ENCODE measurements around the gene PDLIM7.

The PDLIM7 gene

GRCh38 chr5:177496070-177496726 lies 1.2 kb downstream of the PDLIM7 start:
- H3K4me3 Mint-ChIP-seq: peak overlapping the region; percentile 72
- no peaks in the 10 kb centered on the region for H3K9me3 Mint-ChIP-seq
- no peak for DNase-seq
- peaks cover 36% of the 10 kb centered on the region for H3K4me1 Mint-ChIP-seq
- H3K36me3 Mint-ChIP-seq: peaks cover 8% of the 10 kb centered on the region
- no peak overlapping the region for H3K27ac Mint-ChIP-seq
- H3K27me3 Mint-ChIP-seq: peaks cover 32% of the 10 kb centered on the region
- CTCF ChIA-PET: interaction anchor here (0.7 to 7.6 kb wide), 4 partner anchors 11 to 107 kb away, joined by 3 to 114 read pairs (median 4); no protein-coding TSS in a partner anchor

- DNase-seq: no peak
- Mint-ChIP-seq H3K4me1 (peaks cover 36% of the 10 kb centered on the region), H3K27ac (no peak overlapping the region)
Observed at GRCh38 chr5:177495243-177496060, 2.0 kb downstream of the PDLIM7 start.

GRCh38 chr5:177494346-177495195 lies 2.8 kb downstream of the PDLIM7 start:
- Mint-ChIP-seq H3K36me3 (peaks cover 15% of the 10 kb centered on the region), H3K27me3 (peaks cover 22% of the 10 kb centered on the region), H3K27ac (peak overlapping the region; percentile 68), H3K9me3 (no peaks in the 10 kb centered on the region), H3K4me1 (peaks cover 36% of the 10 kb centered on the region), H3K4me3 (no peak overlapping the region)
- CTCF ChIA-PET: interaction anchor here (0.6 to 2.5 kb wide), 6 partner anchors 37 to 385 kb away, joined by 3 to 9 read pairs (median 4); no protein-coding TSS in a partner anchor
- DNase-seq: peak; percentile 37

More at GRCh38 chr5:177495243-177496060, 2.0 kb downstream of the PDLIM7 start:
- H3K4me3 Mint-ChIP-seq: peak overlapping the region; percentile 72
- H3K27me3 Mint-ChIP-seq: peaks cover 31% of the 10 kb centered on the region
- H3K36me3 Mint-ChIP-seq: peaks cover 12% of the 10 kb centered on the region
- CTCF ChIA-PET: interaction anchor here (1.0 to 1.4 kb wide), 4 partner anchors 91 to 177 kb away, joined by 3 to 4 read pairs (median 4); no protein-coding TSS in a partner anchor
- H3K9me3 Mint-ChIP-seq: no peaks in the 10 kb centered on the region

- CTCF ChIA-PET: interaction anchor here (0.6 to 2.5 kb wide), 5 partner anchors 12 to 385 kb away, joined by 3 to 9 read pairs (median 4); no protein-coding TSS in a partner anchor
- no peak for DNase-seq
- Mint-ChIP-seq H3K27ac (peak overlapping the region; percentile 68), H3K4me3 (no peak overlapping the region), H3K27me3 (peaks cover 15% of the 10 kb centered on the region), H3K36me3 (peaks cover 17% of the 10 kb centered on the region), H3K4me1 (peaks cover 36% of the 10 kb centered on the region), H3K9me3 (no peaks in the 10 kb centered on the region)
Observed at GRCh38 chr5:177493795-177494345, 3.5 kb downstream of the PDLIM7 start.

- H3K4me1 Mint-ChIP-seq: peaks cover 27% of the 10 kb centered on the region
Observed at GRCh38 chr5:177492841-177493240, 4.6 kb downstream of the PDLIM7 start.

GRCh38 chr5:177491983-177492746 lies 5.2 kb downstream of the PDLIM7 start:
- H3K4me3 Mint-ChIP-seq: no peak overlapping the region

More at GRCh38 chr5:177492841-177493240, 4.6 kb downstream of the PDLIM7 start:
- DNase-seq: no peak
- Mint-ChIP-seq H3K27ac (no peak overlapping the region), H3K9me3 (no peaks in the 10 kb centered on the region), H3K27me3 (peaks cover 4% of the 10 kb centered on the region), H3K36me3 (peaks cover 18% of the 10 kb centered on the region), H3K4me3 (no peak overlapping the region)
- CTCF ChIA-PET: interaction anchor here (0.8 to 2.5 kb wide), 8 partner anchors 8 to 102 kb away, joined by 3 to 9 read pairs (median 4); no protein-coding TSS in a partner anchor

GRCh38 chr5:177491429-177491945 lies 5.9 kb downstream of the PDLIM7 start:
- DNase-seq: peak; percentile 46
- CTCF ChIA-PET: interaction anchor here (1.5 to 1.8 kb wide), 2 partner anchors 9 to 13 kb away, joined by 5 to 6 read pairs; no protein-coding TSS in a partner anchor
- Mint-ChIP-seq H3K4me1 (peaks cover 25% of the 10 kb centered on the region), H3K4me3 (no peak overlapping the region), H3K9me3 (no peaks in the 10 kb centered on the region), H3K36me3 (peaks cover 21% of the 10 kb centered on the region), H3K27ac (no peak overlapping the region), H3K27me3 (no peaks in the 10 kb centered on the region)

More at GRCh38 chr5:177491983-177492746, 5.2 kb downstream of the PDLIM7 start:
- Mint-ChIP-seq H3K4me1 (peaks cover 25% of the 10 kb centered on the region), H3K36me3 (peaks cover 20% of the 10 kb centered on the region), H3K9me3 (no peaks in the 10 kb centered on the region), H3K27ac (no peak overlapping the region), H3K27me3 (no peaks in the 10 kb centered on the region)
- DNase-seq: no peak
- CTCF ChIA-PET: interaction anchor here (0.9 to 2.5 kb wide), 5 partner anchors 9 to 90 kb away, joined by 3 to 9 read pairs (median 5); no protein-coding TSS in a partner anchor

GRCh38 chr5:177490992-177491391 lies 6.4 kb downstream of the PDLIM7 start:
- Mint-ChIP-seq H3K4me1 (peaks cover 21% of the 10 kb centered on the region), H3K9me3 (no peaks in the 10 kb centered on the region), H3K27me3 (no peaks in the 10 kb centered on the region), H3K27ac (no peak overlapping the region), H3K36me3 (peaks cover 21% of the 10 kb centered on the region), H3K4me3 (no peak overlapping the region)
- CTCF ChIA-PET: interaction anchor here (1.8 kb wide), 1 partner anchor 13 kb away, joined by 6 read pairs; no protein-coding TSS in a partner anchor
- DNase-seq: no peak

GRCh38 chr5:177490311-177490991 lies 7.0 kb downstream of the PDLIM7 start:
- CTCF ChIA-PET: interaction anchor here (1.8 kb wide), 1 partner anchor 12 kb away, joined by 6 read pairs; no protein-coding TSS in a partner anchor
- Mint-ChIP-seq H3K9me3 (no peaks in the 10 kb centered on the region), H3K4me3 (no peak overlapping the region), H3K36me3 (peaks cover 21% of the 10 kb centered on the region), H3K27ac (no peak overlapping the region), H3K27me3 (no peaks in the 10 kb centered on the region), H3K4me1 (peaks cover 17% of the 10 kb centered on the region)
- DNase-seq: no peak

- H3K36me3 Mint-ChIP-seq: peaks cover 21% of the 10 kb centered on the region
- H3K27ac Mint-ChIP-seq: no peak overlapping the region
- CTCF ChIA-PET: interaction anchor here (0.7 to 2.3 kb wide), 2 partner anchors 9 to 12 kb away, joined by 3 to 10 read pairs; no protein-coding TSS in a partner anchor
- peaks cover 10% of the 10 kb centered on the region for H3K4me1 Mint-ChIP-seq
- DNase-seq: no peak
- no peaks in the 10 kb centered on the region for H3K9me3 Mint-ChIP-seq
- no peaks in the 10 kb centered on the region for H3K27me3 Mint-ChIP-seq
- no peak overlapping the region for H3K4me3 Mint-ChIP-seq
Observed at GRCh38 chr5:177489119-177489716, 8.2 kb downstream of the PDLIM7 start.

- no peaks in the 10 kb centered on the region for H3K4me1 Mint-ChIP-seq
- no peak for DNase-seq
- CTCF ChIA-PET: interaction anchor here (0.5 to 2.3 kb wide), 3 partner anchors 11 to 95 kb away, joined by 3 to 10 read pairs (median 4); no protein-coding TSS in a partner anchor
- H3K9me3 Mint-ChIP-seq: no peaks in the 10 kb centered on the region
- no peak overlapping the region for H3K27ac Mint-ChIP-seq
- no peak overlapping the region for H3K4me3 Mint-ChIP-seq
- H3K36me3 Mint-ChIP-seq: peaks cover 18% of the 10 kb centered on the region
- H3K27me3 Mint-ChIP-seq: no peaks in the 10 kb centered on the region
Observed at GRCh38 chr5:177487975-177488374, 9.4 kb downstream of the PDLIM7 start.
